NCI-H2227 treated with DMSO at 0.1 percent for 48 hours (cell line): ENCODE results near the gene ZNG1E.
"Not testable (repeated sequence)": the region's sequence is repeated elsewhere in the genome, so short reads cannot be mapped to it uniquely, and the experiment has no call there.

Experiments used
- DNase-seq: peaks from one replicate; lab custom pipeline; 2025; lab: John Stamatoyannopoulos, UW

ZNG1E gene

DNA sequence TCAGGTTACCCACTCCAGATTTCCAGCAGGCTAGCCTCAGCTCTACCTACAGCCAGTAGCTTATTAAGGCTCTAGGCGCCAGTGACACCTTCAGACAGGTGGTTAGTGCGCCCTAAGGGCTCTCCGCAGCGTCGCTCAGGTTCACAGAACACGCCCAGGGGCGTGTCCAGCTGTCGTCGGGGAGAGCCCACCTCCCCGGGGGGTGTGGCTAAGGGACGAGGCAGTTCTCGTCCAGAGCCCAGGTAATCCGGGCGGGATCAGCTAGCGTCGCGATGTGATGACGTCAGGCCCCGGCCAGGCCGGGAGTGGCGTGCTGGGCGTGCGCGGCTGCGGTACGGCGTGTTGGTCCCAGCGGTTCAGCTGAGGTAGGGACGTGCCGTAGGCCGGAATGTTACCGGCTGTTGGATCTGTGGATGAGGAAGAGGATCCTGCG, at the start of gene ZNG1E:
Gene ZNG1E, plus strand, starts transcription at position 340 of the 433 bp plus-strand sequence. Its CDS starts 49 bp downstream, at position 389.
- not testable (repeated sequence) for DNase-seq

DNA sequence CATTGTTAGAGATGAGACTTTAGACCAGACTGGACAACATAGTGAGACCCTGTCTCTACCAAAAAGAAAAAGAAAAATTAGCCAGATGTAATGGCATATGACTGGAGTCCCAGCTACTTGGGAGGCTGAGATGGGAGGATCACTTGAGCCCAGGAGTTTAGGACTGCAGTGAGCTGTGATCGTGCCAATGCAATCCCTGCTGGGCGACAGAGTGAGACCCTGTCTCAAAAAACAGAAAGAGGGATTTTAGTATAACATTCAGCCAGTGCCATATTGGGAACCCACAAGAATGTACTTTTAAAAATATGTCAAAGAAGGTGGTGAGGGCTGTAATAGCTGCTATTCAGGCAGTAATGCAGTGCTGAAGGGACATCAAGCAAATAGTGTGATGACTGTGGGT, 2.1 kb upstream of the ZNG1E start:
- not testable (repeated sequence) for DNase-seq

DNA sequence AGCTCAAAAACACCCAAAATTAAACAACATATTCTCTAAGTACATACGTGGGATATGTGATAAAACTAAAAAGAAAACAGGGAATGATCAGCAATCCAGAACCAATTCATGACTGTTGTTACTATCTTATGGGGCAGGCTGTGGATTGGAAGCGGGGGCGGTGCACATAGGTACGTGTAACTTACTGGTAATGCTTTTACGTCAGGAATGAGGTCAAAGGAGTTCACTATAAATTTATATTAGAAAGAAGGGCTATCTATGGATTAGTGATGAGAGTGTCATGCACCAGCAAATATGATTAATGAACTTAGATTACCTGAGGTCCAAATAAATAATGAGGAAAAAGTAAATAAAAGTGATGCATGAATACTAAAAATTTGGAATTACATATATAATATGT, 710 bp upstream of the ZNG1E start:
- not testable (repeated sequence) for DNase-seq

DNA sequence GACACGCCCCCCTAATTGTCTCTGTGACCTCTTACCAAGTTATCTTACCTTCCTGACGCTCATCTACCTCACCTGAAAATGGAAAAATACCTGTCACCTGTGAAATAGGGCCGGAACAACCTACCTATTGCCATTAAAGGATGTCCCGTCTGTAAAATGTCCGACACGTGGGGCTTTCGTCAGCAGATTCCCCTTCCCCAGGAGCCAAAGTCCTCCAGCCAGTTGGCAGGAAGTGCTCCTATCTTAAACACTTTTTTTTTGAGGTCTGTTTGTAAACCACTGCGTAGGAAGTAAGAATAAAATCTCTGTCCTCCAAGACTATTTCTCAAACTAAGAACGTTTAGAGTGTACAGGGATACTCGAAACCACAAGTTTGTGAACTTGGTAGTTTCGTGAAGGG, 661 bp downstream of the ZNG1E start:
- not testable (repeated sequence) for DNase-seq

DNA sequence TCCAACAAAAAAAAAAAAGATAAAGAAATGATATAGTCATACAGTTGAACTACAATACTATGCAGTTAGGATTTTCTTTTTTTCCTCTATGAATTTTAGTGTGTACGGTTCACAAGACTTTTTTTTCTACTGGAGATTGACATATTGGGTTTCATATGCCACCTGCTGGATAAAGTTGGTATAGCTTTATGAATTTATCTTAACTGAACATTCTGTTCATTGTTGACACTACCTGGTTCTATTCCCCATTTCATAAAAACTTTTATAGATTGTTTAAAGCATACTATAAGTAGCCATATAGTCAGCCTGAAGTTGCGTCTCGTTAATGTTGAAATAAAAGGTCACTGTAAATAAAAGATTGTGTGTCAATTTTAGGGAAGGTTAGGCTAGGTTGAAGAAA, 2.8 kb downstream of the ZNG1E start:
- DNase-seq: not testable (repeated sequence)

DNA sequence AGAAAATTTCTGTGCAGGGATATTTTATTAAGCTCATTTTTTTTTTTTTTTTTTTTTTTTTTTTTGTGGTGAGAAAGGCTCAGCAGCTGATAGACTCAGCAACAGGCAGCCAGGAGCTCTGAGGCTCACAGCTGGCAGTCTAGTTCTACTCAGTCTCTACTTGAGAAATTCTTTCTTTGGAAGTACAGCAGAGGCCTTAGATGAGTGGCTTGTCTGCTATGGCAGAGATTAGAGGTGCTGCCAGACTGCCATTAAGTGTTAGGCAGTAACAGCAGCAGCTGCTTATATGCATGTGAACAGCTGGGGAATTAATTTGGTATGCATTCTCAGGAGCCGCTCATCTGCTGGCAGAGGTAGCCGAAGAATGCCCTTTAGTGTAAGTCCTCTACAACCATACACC, 27.8 kb downstream of the ZNG1E start:
- DNase-seq: not testable (repeated sequence)

DNA sequence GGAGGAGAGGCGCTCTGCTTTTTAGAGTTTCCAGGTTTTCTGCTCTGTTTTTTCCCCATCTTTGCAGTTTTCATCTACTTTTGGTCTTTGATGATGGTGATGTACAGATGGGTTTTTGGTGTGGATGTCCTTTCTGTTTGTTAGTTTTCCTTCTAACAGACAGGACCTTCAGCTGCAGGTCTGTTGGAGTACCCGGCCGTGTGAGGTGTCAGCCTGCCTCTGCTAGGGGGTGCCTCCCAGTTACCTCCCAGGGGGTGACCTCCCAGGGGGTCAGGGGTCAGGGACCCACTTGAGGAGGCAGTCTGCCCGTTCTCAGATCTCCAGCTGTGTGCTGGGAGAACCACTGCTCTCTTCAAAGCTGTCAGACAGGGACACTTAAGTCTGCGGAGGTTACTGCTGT, 38.7 kb downstream of the ZNG1E start:
- DNase-seq: not testable (repeated sequence)

DNA sequence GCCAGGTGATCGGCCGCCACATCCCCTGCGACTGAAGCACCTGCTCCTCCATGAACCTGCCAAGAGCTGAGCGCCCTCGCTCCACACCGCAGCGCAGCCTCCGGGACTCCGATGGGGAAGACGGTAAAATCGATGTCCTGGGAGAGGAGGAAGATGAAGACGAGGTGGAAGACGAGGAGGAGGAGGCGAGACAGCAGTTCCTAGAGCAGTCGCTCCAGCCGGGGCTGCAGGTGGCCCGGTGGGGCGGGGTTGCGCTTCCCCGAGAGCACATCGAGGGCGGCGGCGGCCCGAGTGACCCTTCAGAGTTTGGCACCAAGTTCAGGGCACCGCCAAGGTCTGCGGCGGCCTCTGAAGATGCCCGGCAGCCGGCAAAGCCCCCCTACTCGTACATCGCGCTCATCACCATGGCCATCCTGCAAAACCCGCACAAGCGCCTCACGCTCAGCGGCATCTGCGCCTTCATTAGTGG, 61.4 kb downstream of the ZNG1E start, which contains the start of gene FOXD4L4:
Gene FOXD4L4, plus strand, starts transcription at position 51 of the 469 bp plus-strand sequence. Its CDS starts 0 bp downstream, at position 51.
- DNase-seq: not testable (repeated sequence)

DNA sequence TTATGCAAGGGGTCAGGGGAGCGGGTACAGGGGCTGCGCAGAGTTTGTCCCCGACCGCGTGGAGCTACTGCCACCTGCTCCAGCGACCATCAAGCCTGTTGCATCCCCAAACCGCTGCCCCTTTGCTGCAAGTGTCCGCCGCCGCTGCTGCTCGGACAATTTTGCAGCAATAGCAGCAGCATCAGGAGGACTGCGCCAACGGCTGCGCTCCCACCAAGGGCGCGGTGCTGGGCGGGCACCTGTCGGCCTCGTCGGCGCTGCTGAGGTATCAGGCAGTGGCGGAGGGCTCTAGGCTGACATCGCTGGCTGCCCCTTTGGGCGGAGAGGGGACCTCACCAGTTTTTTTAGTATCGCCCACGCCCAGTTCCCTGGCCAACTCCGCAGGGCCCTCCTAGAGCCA, 62.4 kb downstream of the ZNG1E start:
- DNase-seq: not testable (repeated sequence)
